GM23248 (cell line): ENCODE results near the gene FUOM.

Experiments used
- EZH2 ChIP-seq: fragments of 200-600 bp; sonication (generic); IDR thresholded peaks from 2 replicates; pipeline ENCODE4 v1.6.1; 2018; ENCODE audit warnings: antibody characterized with exemption, mild to moderate bottlenecking; ENCODE audit not compliant: insufficient read depth, poor library complexity, severe bottlenecking
- EZH2phosphoT487 ChIP-seq: fragments of 200-600 bp; sonication (generic); IDR thresholded peaks from 2 replicates; pipeline ENCODE4 v1.6.1; 2018; ENCODE audit warnings: antibody characterized with exemption, moderate library complexity, mild to moderate bottlenecking, low read depth; ENCODE audit not compliant: insufficient read depth

DNA sequence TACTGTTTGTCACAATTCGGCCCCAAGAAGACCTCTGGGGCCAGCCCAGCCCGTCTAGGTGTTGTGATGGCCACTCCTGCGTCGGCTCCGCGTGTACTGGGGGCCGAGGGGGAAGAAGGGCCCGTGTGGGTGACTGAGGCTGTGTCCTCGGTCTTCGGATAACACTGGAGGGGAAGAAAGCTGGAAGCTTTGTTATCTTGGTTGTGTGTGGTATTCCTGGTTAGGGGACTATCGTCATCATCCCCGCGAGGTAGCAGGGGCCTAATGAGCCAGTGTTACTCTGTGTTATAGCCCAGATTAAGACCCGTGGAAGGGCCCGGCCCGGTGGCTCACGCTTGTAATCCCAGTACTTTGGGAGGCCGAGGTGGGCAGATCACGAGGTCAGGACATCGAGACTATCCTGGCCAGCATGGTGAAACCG lies 37.0 kb upstream of the FUOM start:
- TF ChIP-seq EZH2phosphoT487 (no peak), EZH2 (no peak)
